DOHH2 (cell line): ENCODE measurements around the gene SYVN1.

Source experiments
- CTCF ChIP-seq: fragments of 200-600 bp; sonication (generic); IDR thresholded peaks from one replicate; pipeline ENCODE4 v1.5.1; 2014; ENCODE audit warnings: antibody characterized with exemption, mild to moderate bottlenecking, low read depth, low read length; ENCODE audit not compliant: poor library complexity, severe bottlenecking
- EZH2phosphoT487 ChIP-seq: fragments of 200-600 bp; sonication (generic); IDR thresholded peaks from 2 replicates; pipeline ENCODE4 v1.6.1; 2017; ENCODE audit warnings: borderline replicate concordance, mild to moderate bottlenecking, antibody characterized with exemption, low read length, moderate library complexity, mixed read lengths

DNA sequence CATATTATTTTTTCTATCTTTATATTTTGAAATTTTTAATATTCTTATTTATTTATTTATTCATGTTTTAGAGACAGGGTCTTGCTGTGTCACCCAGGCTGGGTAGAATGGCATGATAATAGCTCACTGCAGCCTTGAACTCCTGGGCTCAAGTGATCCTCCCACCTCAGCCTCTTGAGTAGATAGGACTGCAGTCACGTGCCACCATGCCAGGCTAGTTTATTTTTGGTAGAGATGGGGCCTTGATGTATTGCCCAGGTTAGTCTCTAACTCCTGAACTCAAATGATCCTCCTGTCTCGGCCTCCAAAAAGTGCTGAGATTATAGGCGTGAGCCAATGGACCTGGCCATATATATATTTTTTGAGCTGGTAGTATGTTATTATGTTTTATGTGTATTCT is 33.3 kb upstream of the SYVN1 start:
- no peak for TF ChIP-seq CTCF
- TF ChIP-seq EZH2phosphoT487 = no peak
